Lung (tissue), 12 donors: ENCODE results near the gene SPRED1. TPM values are rescaled to one million over a fixed set of nuclear protein-coding genes. Genes with fewer than 3 reads are reported as not detected.

Experiments used
- ATAC-seq: fragments of 200-7000 bp; cut with Tn5 transposase; one replicate; pipeline ENCODE4 v1.9.1; 2020; ENCODE audit warnings: moderate number of reproducible peaks; ENCODE audit not compliant: insufficient read depth, low FRiP score
- DNase-seq, 3 donors: peaks; one replicate each; pipeline ENCODE4 v3.0.0-alpha.2; 2013 to 2017
- H3K27ac ChIP-seq, 2 donors: one replicate each; pipeline ENCODE4 v1.5.1; 2013; ENCODE audit warnings: mild to moderate bottlenecking in 2 of 2, moderate library complexity in 2 of 2, control low read depth in 1 of 2, inconsistent platforms in 1 of 2, low read depth in 1 of 2, low read length in 1 of 2
- H3K27me3 ChIP-seq, 3 donors: one replicate each; pipeline ENCODE4 v1.5.1; 2013; ENCODE audit warnings: low read length in 2 of 3; ENCODE audit not compliant: control insufficient read depth in 3 of 3, insufficient read depth in 3 of 3
- H3K36me3 ChIP-seq, 4 donors: one replicate each; pipeline ENCODE4 v1.5.1; 2013; ENCODE audit warnings: low read length in 4 of 4, mild to moderate bottlenecking in 1 of 4, moderate library complexity in 1 of 4; ENCODE audit not compliant: control insufficient read depth in 4 of 4, insufficient read depth in 4 of 4
- H3K4me1 ChIP-seq, 5 donors: one replicate each; pipeline ENCODE4 v1.5.1; 2013; ENCODE audit warnings: low read length in 5 of 5, mild to moderate bottlenecking in 2 of 5, moderate library complexity in 1 of 5; ENCODE audit not compliant: control insufficient read depth in 5 of 5, insufficient read depth in 5 of 5
- H3K4me3 ChIP-seq: one replicate; pipeline ENCODE4 v1.5.1; 2013; ENCODE audit warnings: mild to moderate bottlenecking, control low read depth, moderate library complexity
- H3K9ac ChIP-seq, 2 donors: one replicate each; pipeline ENCODE4 v1.5.1; 2013; ENCODE audit warnings: low read length in 2 of 2, control low read depth in 1 of 2; ENCODE audit not compliant: insufficient read depth in 1 of 2
- H3K9me3 ChIP-seq, 4 donors: one replicate each; pipeline ENCODE4 v1.5.1; 2013; ENCODE audit warnings: low read length in 3 of 4, mild to moderate bottlenecking in 1 of 4, moderate library complexity in 1 of 4; ENCODE audit not compliant: control insufficient read depth in 4 of 4, insufficient read depth in 3 of 4
- CTCF ChIP-seq: IDR thresholded peaks from 2 replicates; pipeline ENCODE4 v1.5.1; 2012; ENCODE audit warnings: mild to moderate bottlenecking; ENCODE audit errors: control extremely low read depth, extremely low read depth
- WGBS, 2 donors: extraction: QIAGEN DNeasy Blood & Tissue Kit; methylation state at CpG; one replicate each; pipeline ENCODE4 v1.1.7; 2013; 5-methylcytosine and 5-hydroxymethylcytosine counted together
- polyA plus RNA-seq, 2 donors: library from polyadenylated mRNA; stranded (reverse); fragments of 200-250 nt; gene quantifications; one replicate each; pipeline ENCODE4 v1.2.1, GENCODE V29; 2013
- total RNA-seq, 2 donors: library from RNA; depleted of rRNA in 1 of 2; stranded (reverse); fragments of >200 nt in 1 of 2; gene quantifications; one replicate each; pipeline ENCODE4 v1.2.1, GENCODE V29; 2014 to 2021
- donor health status: control.
- donor health status: control.
- donor health status: Bipolar disorder and iron deficiency.
- donor health status: healthy.
- donor health status: DM: yes; HTN: yes; CAD: no.

SPRED1 gene
- total and polyA plus RNA-seq, 4 donors, result 7.9 to 61.1 (median 31.0) TPM

- Histone ChIP-seq H3K4me1 (peaks cover 0 to 5% (median 0%) of the 10 kb centered on the region in 5 donors), H3K27me3 (no peaks in the 10 kb centered on the region), H3K9me3 (no peaks in the 10 kb centered on the region), H3K4me3 (no peak overlapping the region), H3K36me3 (no peaks in the 10 kb centered on the region), H3K27ac (no peak overlapping the region), H3K9ac (no peak overlapping the region)
- ATAC-seq, result no peak
- DNase-seq, result no peak
- TF ChIP-seq CTCF, result no peak
- 69 to 72% methylated on average over 2 of the region's 2 CpGs for WGBS, 2 donors
Observed at GRCh38 chr15:38224486-38224885, 28.1 kb upstream of the SPRED1 start.

GRCh38 chr15:38225381-38225780, 27.3 kb upstream of the SPRED1 start:
- no peak for ATAC-seq
- WGBS, 2 donors, result 84 to 94% methylated on average over 1 of the region's 1 CpG
- no peak for DNase-seq
- Histone ChIP-seq H3K36me3 (no peaks in the 10 kb centered on the region), H3K27me3 (no peaks in the 10 kb centered on the region), H3K4me3 (no peak overlapping the region), H3K9ac (no peak overlapping the region), H3K27ac (no peak overlapping the region), H3K4me1 (peaks cover 0 to 5% (median 0%) of the 10 kb centered on the region in 5 donors), H3K9me3 (no peaks in the 10 kb centered on the region)
- no peak for TF ChIP-seq CTCF

- Histone ChIP-seq H3K36me3 (no peaks in the 10 kb centered on the region), H3K9ac (no peak overlapping the region), H3K27me3 (no peaks in the 10 kb centered on the region), H3K27ac (no peak overlapping the region), H3K4me3 (no peak overlapping the region), H3K4me1 (peaks cover 0 to 5% (median 0%) of the 10 kb centered on the region in 5 donors), H3K9me3 (no peaks in the 10 kb centered on the region)
- WGBS, 2 donors, result 83 to 90% methylated on average over 4 of the region's 4 CpGs
- TF ChIP-seq CTCF, result no peak
- DNase-seq (peak in 2 of 3 donors; percentile 26 to 43), ATAC-seq (no peak)
Observed at GRCh38 chr15:38226608-38227266, 25.9 kb upstream of the SPRED1 start.

- DNase-seq (no peak), ATAC-seq (no peak)
- H3K9me3 ChIP-seq, result no peaks in the 10 kb centered on the region
- no peak overlapping the region for H3K4me3 ChIP-seq
- H3K27ac ChIP-seq, result no peak overlapping the region
- no peak for TF ChIP-seq CTCF
- H3K36me3 ChIP-seq, result no peaks in the 10 kb centered on the region
- no peaks in the 10 kb centered on the region for H3K27me3 ChIP-seq
- H3K4me1 ChIP-seq, result peaks cover 0 to 5% (median 0%) of the 10 kb centered on the region in 5 donors
- H3K9ac ChIP-seq, result no peak overlapping the region
Observed at GRCh38 chr15:38227941-38228340, 24.7 kb upstream of the SPRED1 start.
